CD8-positive, alpha-beta memory T cell (primary cell): ENCODE data around the gene EDIL3. TPM values are rescaled to one million over a fixed set of nuclear protein-coding genes. Genes with fewer than 3 reads are reported as not detected.
"Not testable (repeated sequence)": the region's sequence is repeated elsewhere in the genome, so short reads cannot be mapped to it uniquely, and the experiment has no call there.

Source experiments
- CTCF ChIA-PET: fragments of 350-600 bp; sonication (Branson Sonifier 250); formaldehyde crosslinking; loops from one replicate; lab custom pipeline; 2021; ENCODE audit warnings: antibody characterized with exemption; lab: Charles Lee
- POLR2A ChIA-PET: fragments of 350-600 bp; sonication (Branson Sonifier 250); formaldehyde crosslinking; loops from one replicate; lab custom pipeline; 2021; ENCODE audit warnings: antibody characterized with exemption; lab: Charles Lee
- DNase-seq, 5 donors: peaks; one replicate each; pipeline versions ENCODE4 v3.0.0 to v3.0.0-alpha.2; 2020 to 2022; ENCODE audit warnings: mixed read lengths in 1 of 5
- H3K27ac ChIP-seq: one replicate; pipeline ENCODE4 v1.7.0; 2013; ENCODE audit warnings: low read depth, mild to moderate bottlenecking, low read length, moderate library complexity
- H3K27me3 ChIP-seq: 2 replicates; pipeline ENCODE4 v1.7.0; 2013; ENCODE audit warnings: low read length, mild to moderate bottlenecking; ENCODE audit not compliant: insufficient read depth, poor library complexity, severe bottlenecking
- H3K36me3 ChIP-seq: 2 replicates; pipeline ENCODE4 v1.7.0; 2013; ENCODE audit warnings: mild to moderate bottlenecking, low read length, moderate library complexity; ENCODE audit not compliant: insufficient read depth
- H3K4me1 ChIP-seq: 2 replicates; pipeline ENCODE4 v1.7.0; 2013; ENCODE audit warnings: mild to moderate bottlenecking, low read length, moderate library complexity; ENCODE audit not compliant: insufficient read depth
- H3K4me3 ChIP-seq: 2 replicates; pipeline ENCODE4 v1.7.0; 2013; ENCODE audit warnings: mild to moderate bottlenecking, low read length
- H3K9me3 ChIP-seq: 2 replicates; pipeline ENCODE4 v1.7.0; 2013; ENCODE audit warnings: mild to moderate bottlenecking, low read length
- H3K27ac Mint-ChIP-seq, 8 donors: one replicate each; pipeline ENCODE4 v1.8.0; 2020 to 2021; ENCODE audit warnings: mixed read lengths in 8 of 8, mild to moderate bottlenecking in 6 of 8, inconsistent platforms in 3 of 8, moderate library complexity in 3 of 8
- H3K27me3 Mint-ChIP-seq, 2 donors: one replicate each; pipeline ENCODE4 v1.8.0; 2020 to 2021; ENCODE audit warnings: mixed read lengths in 2 of 2, mild to moderate bottlenecking in 1 of 2, moderate library complexity in 1 of 2
- H3K36me3 Mint-ChIP-seq, 3 donors: one replicate each; pipeline ENCODE4 v1.8.0; 2020 to 2021; ENCODE audit warnings: mixed read lengths in 3 of 3, inconsistent platforms in 1 of 3, mild to moderate bottlenecking in 1 of 3
- H3K4me1 Mint-ChIP-seq, 3 donors: one replicate each; pipeline ENCODE4 v1.8.0; 2020 to 2021; ENCODE audit warnings: mixed read lengths in 3 of 3, inconsistent platforms in 1 of 3, mild to moderate bottlenecking in 1 of 3
- H3K4me3 Mint-ChIP-seq, 7 donors: one replicate each; pipeline ENCODE4 v1.8.0; 2020 to 2021; ENCODE audit warnings: mixed read lengths in 7 of 7, mild to moderate bottlenecking in 6 of 7, moderate library complexity in 4 of 7, inconsistent platforms in 2 of 7
- H3K9me3 Mint-ChIP-seq, 5 donors: one replicate each; pipeline ENCODE4 v1.8.0; 2020 to 2022; ENCODE audit warnings: mixed read lengths in 5 of 5, mild to moderate bottlenecking in 3 of 5, moderate library complexity in 2 of 5, inconsistent platforms in 1 of 5
- polyA plus RNA-seq: library from polyadenylated mRNA; unstranded; fragments of 300-500 nt; fragmentation: Illumina TruSeq; gene quantifications from one replicate; pipeline ENCODE4 v1.2.3, GENCODE V29; 2021
- total RNA-seq, 2 experiments: library from RNA; stranded (reverse); gene quantifications; one replicate each; pipeline ENCODE4 v1.2.3, GENCODE V29; 2021

Gene EDIL3
- total and polyA plus RNA-seq, 3 experiments from 2014 or later: not detected

DNA sequence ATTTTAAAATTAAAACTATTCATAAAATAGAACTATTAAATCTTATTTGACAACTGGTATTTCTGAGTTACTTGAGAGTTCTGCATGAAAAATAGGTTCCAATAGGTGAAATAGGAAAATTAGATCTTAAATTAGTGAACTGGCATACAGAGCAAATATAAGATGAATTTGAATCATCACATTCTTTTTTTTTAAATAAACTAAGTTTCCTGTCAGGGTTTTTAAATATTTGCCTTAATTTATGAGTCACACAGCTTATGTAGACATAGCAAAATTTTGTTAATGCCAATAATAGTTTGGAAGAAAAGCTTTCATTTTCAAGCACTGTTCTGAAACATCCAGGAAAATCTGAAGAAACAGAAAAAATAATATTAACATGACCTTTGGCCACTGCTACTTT is 352.4 kb downstream of the EDIL3 start:
- Mint-ChIP-seq H3K9me3 (peaks cover 0 to 20% (median 8%) of the 10 kb centered on the region in 5 donors), H3K27me3 (no peaks in the 10 kb centered on the region), H3K4me1 (no peaks in the 10 kb centered on the region), H3K36me3 (no peaks in the 10 kb centered on the region), H3K27ac (no peak overlapping the region), H3K4me3 (no peak overlapping the region)
- H3K27me3 ChIP-seq: no peaks in the 10 kb centered on the region
- no peaks in the 10 kb centered on the region for H3K36me3 ChIP-seq
- POLR2A ChIA-PET: no interaction called here
- H3K9me3 ChIP-seq: no peaks in the 10 kb centered on the region
- CTCF ChIA-PET: no interaction called here
- no peaks in the 10 kb centered on the region for H3K4me1 ChIP-seq
- no peak overlapping the region for H3K27ac ChIP-seq
- no peak for DNase-seq
- no peak overlapping the region for H3K4me3 ChIP-seq

GRCh38 chr5:84028093-84028492 is 356.6 kb downstream of the EDIL3 start:
- H3K4me3 ChIP-seq: no peak overlapping the region
- no peaks in the 10 kb centered on the region for H3K36me3 Mint-ChIP-seq

DNA sequence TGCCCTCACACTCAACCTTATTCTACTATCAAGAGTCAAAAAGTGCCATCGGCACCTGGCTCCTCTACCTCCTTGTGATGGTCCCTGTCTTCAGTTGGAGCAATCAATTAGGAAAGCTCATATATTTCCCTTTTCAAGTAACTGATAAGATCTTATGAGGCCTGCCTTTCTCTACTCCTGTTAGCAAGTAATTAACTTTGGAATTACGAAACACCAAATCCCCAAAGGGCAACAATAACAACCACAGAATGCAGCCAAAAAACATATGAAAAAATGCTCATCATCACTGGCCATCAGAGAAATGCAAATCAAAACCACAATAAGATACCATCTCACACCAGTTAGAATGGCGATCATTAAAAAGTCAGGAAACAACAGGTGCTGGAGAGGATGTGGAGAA is 366.2 kb downstream of the EDIL3 start:
- H3K9me3 ChIP-seq, H3K27me3 Mint-ChIP-seq, CTCF ChIA-PET, H3K27me3 ChIP-seq, H3K27ac ChIP-seq, H3K27ac Mint-ChIP-seq, POLR2A ChIA-PET, H3K4me1 Mint-ChIP-seq, H3K4me1 ChIP-seq, H3K36me3 Mint-ChIP-seq, H3K4me3 Mint-ChIP-seq, DNase-seq, H3K4me3 ChIP-seq, H3K36me3 ChIP-seq: not testable (repeated sequence)
- H3K9me3 Mint-ChIP-seq: peaks cover 3 to 24% (median 5%) of the 10 kb centered on the region in 5 donors

More at GRCh38 chr5:84028093-84028492, 356.6 kb downstream of the EDIL3 start:
- Mint-ChIP-seq H3K27ac (no peak overlapping the region), H3K9me3 (peaks cover 0 to 20% (median 7%) of the 10 kb centered on the region in 5 donors), H3K4me1 (no peaks in the 10 kb centered on the region), H3K4me3 (no peak overlapping the region), H3K27me3 (no peaks in the 10 kb centered on the region)
- Histone ChIP-seq H3K27me3 (no peaks in the 10 kb centered on the region), H3K27ac (no peak overlapping the region), H3K9me3 (no peaks in the 10 kb centered on the region), H3K36me3 (no peaks in the 10 kb centered on the region), H3K4me1 (no peaks in the 10 kb centered on the region)
- CTCF ChIA-PET: no interaction called here
- no peak for DNase-seq
- POLR2A ChIA-PET: no interaction called here

GRCh38 chr5:84017523-84018172 is 367.0 kb downstream of the EDIL3 start:
- Mint-ChIP-seq H3K27ac (no peak overlapping the region), H3K27me3 (no peaks in the 10 kb centered on the region), H3K36me3 (no peaks in the 10 kb centered on the region), H3K9me3 (peaks cover 3 to 24% (median 5%) of the 10 kb centered on the region in 5 donors), H3K4me1 (no peaks in the 10 kb centered on the region), H3K4me3 (no peak overlapping the region)
- DNase-seq: no peak
- H3K9me3 ChIP-seq: no peaks in the 10 kb centered on the region
- CTCF ChIA-PET: no interaction called here
- H3K36me3 ChIP-seq: no peaks in the 10 kb centered on the region
- H3K27ac ChIP-seq: no peak overlapping the region
- no peaks in the 10 kb centered on the region for H3K27me3 ChIP-seq
- POLR2A ChIA-PET: no interaction called here
- H3K4me3 ChIP-seq: no peak overlapping the region
- H3K4me1 ChIP-seq: no peaks in the 10 kb centered on the region

DNA sequence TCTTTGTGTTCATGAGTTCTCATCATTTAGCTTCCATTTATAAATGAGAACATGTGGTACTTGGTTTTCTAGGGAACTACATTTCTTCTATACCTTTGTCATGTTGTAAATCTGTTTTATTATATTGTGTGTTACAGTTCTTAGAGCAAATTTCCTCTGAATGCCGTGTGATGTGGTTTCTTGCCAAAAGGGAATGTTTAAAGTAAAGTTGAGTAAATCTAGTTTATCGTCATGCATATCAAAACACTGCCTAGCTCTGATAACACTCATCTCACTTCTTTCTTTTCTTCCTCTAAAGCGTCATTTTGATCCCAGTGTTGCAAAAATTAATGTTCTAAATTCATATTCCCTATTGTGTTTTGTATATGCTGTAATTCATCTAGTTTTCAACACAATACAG is 368.6 kb downstream of the EDIL3 start:
- ChIA-PET POLR2A (no interaction called here), CTCF (no interaction called here)
- Histone ChIP-seq H3K27me3 (no peaks in the 10 kb centered on the region), H3K4me3 (no peak overlapping the region), H3K4me1 (no peaks in the 10 kb centered on the region), H3K9me3 (no peaks in the 10 kb centered on the region), H3K36me3 (no peaks in the 10 kb centered on the region), H3K27ac (no peak overlapping the region)
- Mint-ChIP-seq H3K9me3 (peaks cover 2 to 20% (median 4%) of the 10 kb centered on the region in 5 donors), H3K4me1 (no peaks in the 10 kb centered on the region), H3K27me3 (no peaks in the 10 kb centered on the region), H3K4me3 (no peak overlapping the region), H3K27ac (no peak overlapping the region), H3K36me3 (no peaks in the 10 kb centered on the region)
- no peak for DNase-seq

DNA sequence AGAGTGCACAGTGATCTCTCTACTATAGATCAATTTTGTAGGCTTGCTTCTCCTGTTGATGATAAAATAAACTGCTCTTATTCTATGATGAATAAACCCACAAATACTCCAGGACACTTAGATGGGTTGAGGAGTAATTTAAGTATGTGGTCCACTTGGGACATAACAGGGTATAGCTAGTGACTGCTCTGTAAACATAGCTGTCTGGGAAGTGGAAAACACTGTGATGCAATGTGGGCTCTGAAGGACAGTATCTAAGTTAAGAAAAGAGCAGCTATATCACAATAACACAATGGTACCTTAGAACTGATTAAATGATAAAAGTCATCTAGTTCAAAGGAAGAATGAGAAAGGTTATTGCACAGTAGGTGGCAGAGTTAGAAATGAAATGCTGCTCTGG is 369.7 kb downstream of the EDIL3 start:
- ChIA-PET POLR2A (no interaction called here), CTCF (no interaction called here)
- no peak overlapping the region for H3K4me3 Mint-ChIP-seq
- Histone ChIP-seq H3K27ac (no peak overlapping the region), H3K4me1 (no peaks in the 10 kb centered on the region), H3K9me3 (no peaks in the 10 kb centered on the region), H3K27me3 (no peaks in the 10 kb centered on the region), H3K36me3 (no peaks in the 10 kb centered on the region), H3K4me3 (no peak overlapping the region)
- no peak for DNase-seq
- no peaks in the 10 kb centered on the region for H3K36me3 Mint-ChIP-seq
- H3K27me3 Mint-ChIP-seq: no peaks in the 10 kb centered on the region
- H3K9me3 Mint-ChIP-seq: peaks cover 2 to 19% (median 4%) of the 10 kb centered on the region in 5 donors
- H3K4me1 Mint-ChIP-seq: no peaks in the 10 kb centered on the region
- H3K27ac Mint-ChIP-seq: no peak overlapping the region

DNA sequence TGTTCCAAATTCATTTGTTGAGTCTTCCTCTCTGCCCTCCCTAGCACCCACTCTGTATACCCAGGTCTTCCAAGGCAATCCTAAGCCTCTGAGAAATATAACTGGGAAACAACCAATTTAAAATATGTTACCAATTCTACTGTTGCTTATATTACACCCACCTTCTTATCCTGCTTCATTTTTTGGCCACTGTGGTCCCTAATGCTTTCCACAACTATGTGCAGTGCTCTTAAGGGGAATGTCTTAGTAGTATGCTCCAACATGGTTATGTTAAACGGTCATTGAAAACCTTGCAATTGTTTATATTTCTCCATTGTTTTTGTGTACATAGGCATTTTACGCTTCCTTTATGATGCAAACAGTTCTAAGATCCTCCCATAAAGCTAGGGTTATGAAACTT is 390.9 kb downstream of the EDIL3 start:
- Mint-ChIP-seq H3K27me3 (peaks cover 0 to 2% of the 10 kb centered on the region in 2 donors), H3K9me3 (peaks cover 6 to 19% (median 10%) of the 10 kb centered on the region in 5 donors), H3K4me1 (no peaks in the 10 kb centered on the region), H3K27ac (no peak overlapping the region), H3K36me3 (no peaks in the 10 kb centered on the region), H3K4me3 (no peak overlapping the region)
- no peaks in the 10 kb centered on the region for H3K9me3 ChIP-seq
- CTCF ChIA-PET: no interaction called here
- no peak overlapping the region for H3K4me3 ChIP-seq
- no peaks in the 10 kb centered on the region for H3K36me3 ChIP-seq
- H3K4me1 ChIP-seq: no peaks in the 10 kb centered on the region
- POLR2A ChIA-PET: no interaction called here
- no peak for DNase-seq
- no peak overlapping the region for H3K27ac ChIP-seq
- no peaks in the 10 kb centered on the region for H3K27me3 ChIP-seq

DNA sequence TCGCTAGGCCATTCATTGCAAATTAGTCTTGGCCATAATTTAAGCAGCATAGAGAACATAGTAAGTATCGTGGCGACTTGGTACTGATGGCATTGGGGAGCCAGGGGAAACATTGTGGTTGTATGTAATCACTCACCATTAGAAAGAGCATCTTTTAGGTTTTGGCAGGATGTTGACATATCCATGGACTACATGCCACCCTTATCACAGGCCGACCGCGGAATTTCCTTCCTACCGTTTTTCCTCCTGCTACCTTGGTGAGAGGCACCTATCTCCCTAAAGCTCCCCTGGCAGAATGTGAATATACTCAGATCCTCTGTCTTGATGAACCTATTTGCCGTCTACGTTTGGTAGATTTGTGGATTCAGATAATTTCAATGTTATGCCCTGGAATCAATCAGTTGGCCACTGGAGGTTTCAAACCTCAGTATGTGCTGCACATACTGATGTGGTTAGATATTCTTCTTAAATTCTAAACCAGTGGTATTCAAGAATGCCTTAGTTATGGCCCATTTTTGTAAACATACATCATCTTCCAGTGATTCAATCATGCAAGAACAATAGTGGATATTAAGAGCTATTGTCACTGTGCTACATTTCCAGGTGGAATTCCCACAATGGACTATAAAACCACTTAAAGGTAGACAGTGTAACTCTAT is 393.0 kb downstream of the EDIL3 start:
- Histone ChIP-seq H3K27ac (no peak overlapping the region), H3K4me1 (no peaks in the 10 kb centered on the region), H3K36me3 (no peaks in the 10 kb centered on the region), H3K27me3 (no peaks in the 10 kb centered on the region), H3K9me3 (no peaks in the 10 kb centered on the region), H3K4me3 (no peak overlapping the region)
- DNase-seq: no peak
- H3K4me3 Mint-ChIP-seq: no peak overlapping the region
- H3K9me3 Mint-ChIP-seq: peaks cover 3 to 19% (median 6%) of the 10 kb centered on the region in 5 donors
- POLR2A ChIA-PET: no interaction called here
- H3K4me1 Mint-ChIP-seq: no peaks in the 10 kb centered on the region
- H3K27ac Mint-ChIP-seq: no peak overlapping the region
- no peaks in the 10 kb centered on the region for H3K27me3 Mint-ChIP-seq
- CTCF ChIA-PET: no interaction called here
- no peaks in the 10 kb centered on the region for H3K36me3 Mint-ChIP-seq
